Osteoblast (primary cell): ENCODE data around the gene ZNF318. TPM values are rescaled to one million over a fixed set of nuclear protein-coding genes. Genes with fewer than 3 reads are reported as not detected.
A peak's percentile ranks its signal among the peaks of the same experiment; 100 is the strongest.
"Not testable (repeated sequence)": the region's sequence is repeated elsewhere in the genome, so short reads cannot be mapped to it uniquely, and the experiment has no call there.

Experiments used
- DNase-seq: peaks from one replicate; pipeline ENCODE4 v3.0.0; 2011; ENCODE audit warnings: low spot score, mixed read lengths; ENCODE audit not compliant: insufficient read length; ENCODE audit errors: missing footprints
- H2AFZ ChIP-seq: 2 replicates; pipeline ENCODE4 v1.6.0; 2011; ENCODE audit warnings: mild to moderate bottlenecking, low read length
- H3K27ac ChIP-seq: 2 replicates; pipeline ENCODE4 v1.5.1; 2011; ENCODE audit warnings: mild to moderate bottlenecking, low read depth, low read length, moderate library complexity
- H3K27me3 ChIP-seq: 2 replicates; pipeline ENCODE4 v1.6.0; 2012; ENCODE audit warnings: mild to moderate bottlenecking, control low read depth, inconsistent platforms, low read length, moderate library complexity; ENCODE audit not compliant: insufficient read depth
- H3K36me3 ChIP-seq: 2 replicates; pipeline ENCODE4 v1.5.1; 2011; ENCODE audit warnings: mild to moderate bottlenecking, low read length, control low read depth, moderate library complexity; ENCODE audit not compliant: insufficient read depth
- H3K4me1 ChIP-seq: 2 replicates; pipeline ENCODE4 v1.5.1; 2011; ENCODE audit warnings: mild to moderate bottlenecking, low read length, control low read depth, moderate library complexity; ENCODE audit not compliant: insufficient read depth
- H3K4me2 ChIP-seq: 2 replicates; pipeline ENCODE4 v1.6.0; 2011; ENCODE audit warnings: mild to moderate bottlenecking, low read length; ENCODE audit not compliant: insufficient read depth
- H3K4me3 ChIP-seq: fragments of 200-600 bp; sonication (generic); 3 replicates; pipeline ENCODE4 v1.5.1; 2012; ENCODE audit warnings: mild to moderate bottlenecking, low read length, inconsistent platforms; ENCODE audit not compliant: insufficient read depth
- H3K79me2 ChIP-seq: 2 replicates; pipeline ENCODE4 v1.6.0; 2012; ENCODE audit warnings: mild to moderate bottlenecking, low read length, control low read depth, inconsistent platforms; ENCODE audit not compliant: insufficient read depth
- H3K9me3 ChIP-seq: 2 replicates; pipeline ENCODE4 v1.5.1; 2011; ENCODE audit warnings: low read depth, low read length, control low read depth
- H4K20me1 ChIP-seq: 2 replicates; pipeline ENCODE4 v1.6.0; 2012; ENCODE audit warnings: mild to moderate bottlenecking, low read length, control low read depth; ENCODE audit not compliant: insufficient read depth
- CTCF ChIP-seq: IDR thresholded peaks from 2 replicates; pipeline ENCODE4 v1.5.1; 2011; ENCODE audit warnings: mild to moderate bottlenecking, low read depth, low read length, moderate library complexity; ENCODE audit errors: extremely low read depth
- total RNA-seq: library from RNA; depleted of rRNA; stranded (reverse); fragments of >200 nt; gene quantifications from 2 replicates; pipeline ENCODE4 v1.2.3, GENCODE V29; 2012

The ZNF318 gene, protein sequence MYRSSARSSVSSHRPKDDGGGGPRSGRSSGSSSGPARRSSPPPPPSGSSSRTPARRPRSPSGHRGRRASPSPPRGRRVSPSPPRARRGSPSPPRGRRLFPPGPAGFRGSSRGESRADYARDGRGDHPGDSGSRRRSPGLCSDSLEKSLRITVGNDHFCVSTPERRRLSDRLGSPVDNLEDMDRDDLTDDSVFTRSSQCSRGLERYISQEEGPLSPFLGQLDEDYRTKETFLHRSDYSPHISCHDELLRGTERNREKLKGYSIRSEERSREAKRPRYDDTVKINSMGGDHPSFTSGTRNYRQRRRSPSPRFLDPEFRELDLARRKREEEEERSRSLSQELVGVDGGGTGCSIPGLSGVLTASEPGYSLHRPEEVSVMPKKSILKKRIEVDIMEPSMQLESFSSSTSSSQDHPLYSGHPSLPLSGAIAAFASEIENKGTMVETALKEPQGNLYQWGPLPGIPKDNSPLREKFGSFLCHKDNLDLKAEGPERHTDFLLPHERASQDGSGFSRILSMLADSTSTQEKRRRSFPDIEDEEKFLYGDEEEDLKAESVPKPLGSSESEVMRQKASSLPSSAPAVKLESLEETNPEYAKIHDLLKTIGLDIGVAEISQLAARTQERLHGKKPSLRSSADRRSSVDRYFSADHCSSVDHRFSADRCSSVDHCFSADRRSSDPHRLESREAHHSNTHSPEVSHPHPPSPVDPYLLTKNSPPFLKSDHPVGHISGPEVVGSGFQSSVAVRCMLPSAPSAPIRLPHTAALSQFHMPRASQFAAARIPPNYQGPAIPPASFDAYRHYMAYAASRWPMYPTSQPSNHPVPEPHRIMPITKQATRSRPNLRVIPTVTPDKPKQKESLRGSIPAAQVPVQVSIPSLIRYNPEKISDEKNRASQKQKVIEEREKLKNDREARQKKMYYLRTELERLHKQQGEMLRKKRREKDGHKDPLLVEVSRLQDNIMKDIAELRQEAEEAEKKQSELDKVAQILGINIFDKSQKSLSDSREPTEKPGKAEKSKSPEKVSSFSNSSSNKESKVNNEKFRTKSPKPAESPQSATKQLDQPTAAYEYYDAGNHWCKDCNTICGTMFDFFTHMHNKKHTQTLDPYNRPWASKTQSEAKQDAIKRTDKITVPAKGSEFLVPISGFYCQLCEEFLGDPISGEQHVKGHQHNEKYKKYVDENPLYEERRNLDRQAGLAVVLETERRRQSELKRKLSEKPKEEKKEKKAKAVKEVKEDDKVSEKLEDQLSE (N-terminal part only)
- 12.3 and 14.7 TPM in 2 replicates for total RNA-seq

- H3K27ac ChIP-seq, result peak within 1 kb of the TSS; percentile 48
- no peaks in the 10 kb centered on the region for H3K9me3 ChIP-seq
- H3K4me1 ChIP-seq, result peaks cover 16% of the 10 kb centered on the region
- peaks cover 7% of the 10 kb centered on the region for H4K20me1 ChIP-seq
- H3K27me3 ChIP-seq, result no peaks in the 10 kb centered on the region
- peak within 1 kb of the TSS; percentile 88 for H2AFZ ChIP-seq
- peak; percentile 99 for DNase-seq
- TF ChIP-seq CTCF, result no peak
- peak within 1 kb of the TSS; percentile 95 for H3K4me2 ChIP-seq
- H3K36me3 ChIP-seq, result peaks cover 12% of the 10 kb centered on the region
- peak within 1 kb of the TSS; percentile 87 for H3K4me3 ChIP-seq
- H3K79me2 ChIP-seq, result peaks cover 31% of the 10 kb centered on the region
Measured at GRCh38 chr6:43369174-43370002, at the start of gene ZNF318. ZNF318 (minus strand) TSS chr6:43369647; CDS start chr6:43369365, 282 bp downstream.

DNA sequence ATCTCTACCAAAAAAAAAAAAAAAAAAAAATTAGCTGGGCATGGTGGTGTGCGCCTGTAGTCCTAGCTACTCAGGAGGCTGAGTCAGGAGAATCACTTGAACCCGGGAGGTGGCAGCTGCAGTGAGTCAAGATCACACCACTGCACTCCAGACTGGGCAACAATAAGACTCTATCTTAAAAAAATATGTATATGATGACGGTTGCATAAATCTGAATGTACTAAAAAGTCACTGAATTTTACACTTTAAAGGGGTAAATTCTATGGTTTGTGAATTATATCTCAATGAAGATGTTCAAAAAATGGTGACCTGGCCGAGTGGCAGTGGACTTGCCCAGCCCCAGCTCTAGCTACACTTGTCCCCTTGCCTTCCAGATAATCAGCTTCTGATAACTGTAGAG, 47.5 kb upstream of the ZNF318 start:
- H3K36me3 ChIP-seq, result no peaks in the 10 kb centered on the region
- no peak overlapping the region for H3K4me2 ChIP-seq
- no peak overlapping the region for H3K4me3 ChIP-seq
- H3K9me3 ChIP-seq, result no peaks in the 10 kb centered on the region
- H4K20me1 ChIP-seq, result no peaks in the 10 kb centered on the region
- H3K79me2 ChIP-seq, result no peaks in the 10 kb centered on the region
- no peak for DNase-seq
- peaks cover 9% of the 10 kb centered on the region for H3K27me3 ChIP-seq
- no peaks in the 10 kb centered on the region for H3K4me1 ChIP-seq
- H3K27ac ChIP-seq, result no peak overlapping the region
- no peak for TF ChIP-seq CTCF
- H2AFZ ChIP-seq, result no peak overlapping the region

DNA sequence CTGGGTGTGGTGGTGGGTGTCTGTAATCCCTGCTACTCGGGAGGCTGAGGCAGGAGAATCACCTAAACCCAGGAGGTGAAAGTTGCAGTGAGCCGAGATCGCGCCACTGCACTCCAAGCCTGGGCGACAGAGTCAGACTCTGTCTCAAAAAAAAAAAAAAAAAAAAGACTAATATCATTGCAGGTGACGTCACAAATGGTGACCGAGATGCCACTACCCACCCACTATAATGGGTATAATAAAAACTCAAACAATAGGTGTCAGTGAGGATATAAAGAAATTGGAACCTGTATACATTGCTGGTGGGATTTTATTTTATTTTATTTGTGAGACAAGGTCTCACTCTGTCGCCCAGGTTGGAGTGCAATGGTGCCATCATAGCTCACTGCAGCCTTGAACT, 45.8 kb upstream of the ZNF318 start:
- H4K20me1 ChIP-seq, H3K4me1 ChIP-seq, H3K79me2 ChIP-seq, H3K4me3 ChIP-seq, H3K36me3 ChIP-seq, H3K9me3 ChIP-seq, H3K27me3 ChIP-seq, H2AFZ ChIP-seq, H3K27ac ChIP-seq, H3K4me2 ChIP-seq, DNase-seq: not testable (repeated sequence)

DNA sequence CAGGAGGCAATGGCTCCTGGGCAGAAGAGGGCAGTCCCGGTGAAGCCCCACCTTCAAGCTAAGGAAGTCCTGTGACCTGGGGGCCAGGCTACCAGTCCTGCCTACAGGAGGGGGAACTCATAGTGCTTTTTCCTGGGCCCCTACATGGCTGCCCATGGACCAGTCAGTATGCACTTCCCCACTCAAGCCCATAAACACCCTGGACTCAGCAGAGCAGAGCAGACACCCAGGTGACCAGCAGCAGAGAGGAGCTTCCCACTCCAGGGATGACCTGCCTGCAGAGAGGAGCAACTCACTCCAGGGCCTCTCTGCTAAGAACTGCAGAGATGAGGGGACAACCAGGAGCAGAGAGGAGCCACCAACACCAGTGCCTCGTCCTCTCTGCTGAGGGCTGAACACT, 43.6 kb upstream of the ZNF318 start:
- no peak for DNase-seq
- no peak overlapping the region for H3K4me2 ChIP-seq
- H3K79me2 ChIP-seq, result no peaks in the 10 kb centered on the region
- no peaks in the 10 kb centered on the region for H4K20me1 ChIP-seq
- no peak overlapping the region for H3K27ac ChIP-seq
- no peak for TF ChIP-seq CTCF
- no peak overlapping the region for H2AFZ ChIP-seq
- no peaks in the 10 kb centered on the region for H3K4me1 ChIP-seq
- H3K27me3 ChIP-seq, result peaks cover 5% of the 10 kb centered on the region
- no peak overlapping the region for H3K4me3 ChIP-seq
- H3K36me3 ChIP-seq, result no peaks in the 10 kb centered on the region
- no peaks in the 10 kb centered on the region for H3K9me3 ChIP-seq
